ENCODE data around the gene DRAXIN. TPM values are rescaled to one million over a fixed set of nuclear protein-coding genes. Genes with fewer than 3 reads are reported as not detected.

Gene DRAXIN
- total RNA-seq, 2 donors from 2014 or later: 0.06 TPM; not detected in 1

DNA sequence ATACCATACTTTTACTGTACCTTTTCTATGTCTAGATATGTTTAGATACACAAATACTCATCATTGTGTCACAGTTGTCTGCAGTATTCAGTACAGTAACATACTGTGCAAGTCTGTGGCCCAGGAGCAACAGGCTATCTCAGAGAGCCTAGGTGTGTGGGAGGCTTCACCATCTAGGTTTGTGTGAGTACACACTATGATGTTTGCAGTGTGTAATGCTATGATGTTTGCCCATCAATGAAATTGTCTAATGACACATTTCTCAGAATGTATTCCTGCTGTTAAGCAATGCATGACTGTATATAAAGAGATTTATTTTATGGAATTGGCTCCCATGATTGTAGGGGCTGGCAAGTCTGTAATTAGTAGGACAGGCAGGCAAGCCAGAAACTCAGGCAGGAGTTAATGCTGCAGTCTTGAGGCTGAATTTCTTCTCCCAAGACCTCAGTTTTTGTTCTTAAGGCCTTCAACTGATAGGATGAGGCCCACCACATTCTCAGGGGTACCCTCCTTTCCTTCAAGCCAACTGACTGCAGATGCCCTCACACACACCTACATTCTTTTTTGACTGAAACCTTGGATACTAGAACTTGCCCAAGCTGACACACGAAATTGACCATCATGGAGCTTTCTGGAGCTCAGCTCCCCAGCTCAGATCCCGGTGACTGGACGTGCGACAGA is 36.8 kb downstream of the DRAXIN start:
- DNase-seq (no peak), ATAC-seq (no peak)
- intact Hi-C loops (cut with DNase I): no loop called here

DNA sequence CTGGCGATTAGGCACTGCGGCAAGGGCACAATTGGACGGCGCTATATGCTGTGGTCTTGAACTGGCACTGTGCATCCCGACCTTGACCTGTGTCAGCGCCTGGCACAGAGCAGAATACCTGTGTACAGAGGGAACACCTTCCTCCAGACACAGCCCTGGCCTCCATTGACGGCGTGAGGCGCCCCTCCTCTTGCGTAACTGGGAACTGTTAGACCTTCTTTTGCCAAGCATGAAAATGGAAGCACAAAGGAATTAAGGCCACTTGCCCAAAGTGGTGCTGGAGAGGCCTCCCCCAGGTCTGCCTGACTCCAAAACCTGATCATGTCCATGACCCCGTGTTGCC is 37.6 kb downstream of the DRAXIN start:
- intact Hi-C loops (cut with DNase I): no loop called here
- ATAC-seq (no peak), DNase-seq (no peak)

DNA sequence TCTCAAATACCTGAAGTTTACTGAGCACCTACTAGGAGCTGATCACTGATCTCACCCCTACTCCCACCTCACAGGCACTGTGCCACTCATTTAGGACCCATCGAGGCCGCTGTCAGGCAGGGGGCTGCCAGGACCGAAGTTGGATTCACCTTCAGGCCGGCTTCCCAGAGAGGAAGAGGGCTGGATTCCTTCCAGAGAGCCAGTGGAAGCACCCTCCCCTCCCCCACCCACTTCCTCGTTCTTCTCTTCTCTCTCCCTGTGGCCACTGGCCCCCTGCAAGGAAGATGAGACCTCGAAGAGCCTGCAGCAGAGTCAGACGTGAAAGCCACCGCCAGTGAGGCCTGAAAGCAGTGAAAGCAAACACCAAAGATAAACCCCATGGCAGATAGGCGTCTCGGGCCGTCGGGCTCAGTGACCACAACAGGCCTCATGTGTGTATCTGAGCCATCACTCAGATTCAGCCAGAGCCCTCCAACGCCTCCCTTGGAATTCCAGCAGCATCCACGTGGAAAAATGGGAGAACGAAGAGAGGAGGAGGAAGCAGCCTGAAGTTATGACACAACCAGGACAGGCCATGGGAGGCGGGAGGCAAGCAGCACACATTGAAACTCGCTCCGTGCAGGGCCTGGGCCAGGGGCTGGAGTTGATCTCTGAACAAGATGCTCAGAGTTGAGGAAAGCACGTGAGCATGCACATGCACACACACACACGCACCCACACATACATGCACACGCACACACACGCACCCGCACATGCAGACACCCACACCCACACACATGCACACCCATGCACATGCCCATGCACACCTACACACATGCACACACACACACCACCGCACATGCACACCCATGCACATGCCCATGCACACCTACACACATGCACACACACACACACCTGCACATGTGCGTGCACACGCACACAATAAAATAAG is 38.3 kb downstream of the DRAXIN start:
- intact Hi-C loops (cut with DNase I): no loop called here
- DNase-seq (no peak), ATAC-seq (peak in 1 of 2 donors; percentile 18)

DNA sequence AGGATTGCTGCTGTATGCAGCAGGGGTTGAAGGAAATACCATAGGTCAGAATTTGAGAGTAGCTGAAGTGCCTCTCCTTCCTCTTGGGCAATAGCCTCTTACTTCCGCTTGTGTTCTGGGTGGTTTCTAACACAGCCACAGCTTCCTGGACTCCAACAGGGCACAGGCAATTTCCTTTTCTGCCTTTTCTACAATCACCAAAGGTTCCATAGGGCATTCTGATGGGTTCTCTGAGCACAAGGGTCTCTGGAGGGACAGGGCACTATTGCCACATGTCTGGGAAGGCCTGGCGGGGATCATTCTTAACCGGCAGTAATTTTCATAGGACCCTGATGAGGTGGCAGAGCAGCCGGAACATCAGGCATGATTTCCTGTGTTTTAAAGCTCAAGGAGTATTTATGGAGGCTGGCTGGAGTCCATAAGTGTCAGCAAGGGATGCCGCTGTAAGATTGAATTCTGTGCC is 39.0 kb downstream of the DRAXIN start:
- intact Hi-C loops (cut with DNase I): no loop called here

DNA sequence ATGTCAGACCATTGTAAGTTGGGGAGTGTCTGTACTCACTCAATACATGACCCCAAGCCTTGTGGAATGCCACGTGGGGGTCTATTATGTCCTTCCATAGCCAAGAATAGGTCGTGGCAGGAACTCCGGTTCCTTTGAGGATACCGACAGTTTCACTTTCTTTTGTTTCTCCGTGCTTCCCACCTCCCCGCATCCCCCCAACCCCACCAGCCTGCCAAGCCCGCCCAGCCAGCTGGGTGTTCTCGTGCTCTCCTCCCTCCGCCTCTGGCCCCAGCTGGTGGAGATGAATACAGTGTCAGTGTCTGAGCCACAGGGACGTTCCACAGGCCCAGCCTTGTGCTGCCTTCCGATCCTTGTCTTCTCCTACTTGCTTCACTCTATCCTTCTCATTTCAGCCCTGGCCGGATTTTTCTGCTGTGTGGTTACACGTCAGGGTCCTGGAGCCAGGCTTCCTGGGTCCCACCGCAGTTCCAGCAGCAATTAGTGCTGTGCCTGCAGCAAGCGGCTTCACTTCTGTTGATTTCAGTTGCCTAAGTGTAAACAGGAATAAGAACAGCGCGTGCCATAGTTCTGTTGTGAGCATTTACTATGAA is 40.3 kb downstream of the DRAXIN start:
- ATAC-seq: peak; percentile 42 to 52
- DNase-seq: peak; percentile 78

More for the DNA sequence above, 39.0 kb downstream of the DRAXIN start:
- DNase-seq (no peak), ATAC-seq (peak; percentile 50 to 59)

DNA sequence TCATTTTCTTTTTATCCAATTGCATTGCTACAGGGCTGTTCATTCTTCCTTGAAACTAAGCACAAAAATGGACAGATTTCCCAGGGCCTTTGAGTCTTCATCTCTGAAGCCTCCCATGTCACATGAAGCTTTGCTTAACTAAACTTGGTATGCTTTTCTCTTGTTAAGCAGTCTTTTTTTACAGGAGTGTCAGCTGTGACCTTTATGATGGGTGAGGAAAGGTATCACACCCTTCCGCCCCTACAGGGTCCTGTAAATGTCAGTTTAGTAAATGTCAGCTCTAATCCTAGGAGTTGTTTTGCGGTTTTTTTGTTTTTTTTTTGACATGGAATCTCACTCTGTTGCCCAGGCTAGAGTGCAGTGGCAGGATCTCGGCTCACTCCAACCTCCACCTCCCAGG is 41.8 kb downstream of the DRAXIN start:
- DNase-seq (no peak), ATAC-seq (no peak)
- intact Hi-C loops (cut with DNase I): no loop called here

More for the DNA sequence above, 40.3 kb downstream of the DRAXIN start:
- intact Hi-C loops (cut with DNase I): no loop called here

DNA sequence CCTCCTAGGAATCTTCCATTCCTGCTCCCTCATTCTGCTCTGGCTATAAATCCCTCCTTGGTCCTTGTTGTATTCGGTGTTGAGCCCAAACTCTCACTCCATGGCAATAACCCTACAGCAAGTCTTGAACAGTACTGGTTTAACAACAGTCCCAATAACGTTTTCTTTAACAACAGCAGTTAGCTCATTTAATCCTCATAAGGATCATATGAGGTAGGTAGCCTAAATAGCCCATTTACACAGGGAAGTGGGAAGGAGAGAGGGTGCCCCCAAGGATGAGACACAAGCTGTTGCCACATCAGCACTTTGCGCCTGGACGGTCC is 44.0 kb downstream of the DRAXIN start:
- intact Hi-C loops (cut with DNase I): loop anchor here in 1 of 2 donors (5.0 kb wide), 1 partner anchor 47 kb away; no protein-coding TSS in a partner anchor
- no peak for DNase-seq
- ATAC-seq: no peak

DNA sequence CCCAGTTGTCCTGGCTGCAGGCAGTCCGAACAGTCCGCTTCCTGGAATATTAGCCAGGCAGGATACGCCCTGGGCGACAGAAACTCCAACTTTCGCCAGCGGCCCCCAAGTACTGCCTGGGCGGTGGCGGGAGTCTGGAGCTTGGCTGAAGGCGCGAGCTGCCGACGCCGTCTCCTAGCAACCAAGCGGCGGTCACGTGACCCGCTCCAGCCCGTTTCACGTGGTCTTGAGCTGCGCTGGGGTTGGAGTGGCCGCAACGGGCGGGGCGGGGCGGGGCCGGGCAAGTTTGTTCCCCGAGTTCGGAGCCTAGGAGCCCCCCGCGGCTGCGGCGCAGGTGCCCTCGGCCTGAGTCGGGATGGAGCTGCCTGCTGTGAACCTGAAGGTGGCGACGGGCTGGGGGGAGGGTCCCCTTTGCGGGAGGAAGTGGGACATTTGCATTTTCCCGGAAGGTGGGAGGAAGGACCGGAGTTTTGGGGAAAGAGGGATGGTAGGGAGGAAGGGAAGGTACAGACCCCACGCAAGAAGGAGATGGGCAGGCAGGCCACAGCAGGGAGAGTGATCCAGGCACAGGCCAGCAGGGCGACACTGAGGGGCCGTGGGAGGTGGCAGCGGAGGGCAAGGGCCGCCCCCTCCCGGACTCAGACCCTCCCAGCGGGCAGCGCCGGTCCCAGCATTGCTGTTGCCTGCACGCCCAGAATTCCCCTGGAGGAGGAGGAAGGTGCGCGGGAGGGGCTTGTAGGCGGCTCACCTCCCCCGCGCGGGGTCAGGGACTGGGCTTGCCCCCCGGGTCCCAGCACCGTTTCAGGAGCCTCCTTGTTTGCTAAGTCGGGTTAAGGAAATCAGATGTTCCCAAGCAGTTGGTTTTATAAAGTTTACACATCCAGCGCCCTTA is 44.6 kb downstream of the DRAXIN start, which contains the start of gene AGTRAP:
AGTRAP (plus strand) TSS at position 283 of the 892 bp plus-strand sequence; CDS start at position 356, 73 bp downstream.
- intact Hi-C loops (cut with DNase I): loop anchor here in 1 of 2 donors (5.0 kb wide), 1 partner anchor 46 kb away; no protein-coding TSS in a partner anchor
- DNase-seq (peak; percentile 99), ATAC-seq (peak; percentile 92 to 93)

DNA sequence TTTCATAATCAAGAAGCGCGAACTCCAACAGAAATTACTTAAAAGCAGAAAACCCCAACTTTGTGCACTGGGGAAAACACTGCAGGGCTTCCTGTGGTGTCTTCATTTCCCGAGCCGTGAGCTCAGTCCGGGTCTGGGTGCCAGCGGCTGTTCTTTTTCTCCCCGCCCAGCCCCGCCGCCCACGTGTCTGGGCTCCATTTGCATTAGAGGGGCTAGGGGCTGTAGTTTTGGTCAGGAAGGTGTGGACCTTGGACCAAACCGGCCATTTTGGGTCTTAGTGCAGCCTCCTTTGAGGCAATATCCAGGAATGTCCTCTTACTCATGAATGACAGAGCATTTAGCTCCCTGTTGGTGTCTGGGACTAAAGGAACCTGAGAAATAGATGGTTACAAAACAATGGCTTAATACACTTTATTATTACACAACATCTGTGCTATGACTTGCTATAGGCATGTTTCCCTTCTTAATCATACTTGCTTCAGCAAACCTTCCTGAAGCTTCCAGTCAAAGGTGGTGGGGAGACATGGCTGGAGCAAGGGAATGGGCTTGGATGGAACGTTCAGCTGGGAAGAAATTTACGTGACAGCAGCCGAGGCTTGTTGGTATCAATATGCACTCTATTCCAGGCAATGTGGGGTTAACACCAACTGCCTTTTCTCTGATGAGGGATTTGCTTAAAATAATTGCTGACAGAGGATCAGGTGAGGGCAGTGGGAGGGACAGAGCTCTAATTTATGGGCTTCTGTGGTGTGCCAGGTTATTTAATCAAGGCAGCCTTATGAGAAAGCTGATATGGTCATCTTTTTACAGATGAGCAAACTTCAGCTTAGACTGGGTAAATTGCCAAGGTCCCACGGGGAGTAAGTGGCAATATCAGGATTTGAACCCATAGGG is 45.5 kb downstream of the DRAXIN start:
- ATAC-seq: peak; percentile 64 to 67
- peak; percentile 79 for DNase-seq
- intact Hi-C loops (cut with DNase I): loop anchor here in 1 of 2 donors (5.0 kb wide), 1 partner anchor 45 kb away; no protein-coding TSS in a partner anchor

DNA sequence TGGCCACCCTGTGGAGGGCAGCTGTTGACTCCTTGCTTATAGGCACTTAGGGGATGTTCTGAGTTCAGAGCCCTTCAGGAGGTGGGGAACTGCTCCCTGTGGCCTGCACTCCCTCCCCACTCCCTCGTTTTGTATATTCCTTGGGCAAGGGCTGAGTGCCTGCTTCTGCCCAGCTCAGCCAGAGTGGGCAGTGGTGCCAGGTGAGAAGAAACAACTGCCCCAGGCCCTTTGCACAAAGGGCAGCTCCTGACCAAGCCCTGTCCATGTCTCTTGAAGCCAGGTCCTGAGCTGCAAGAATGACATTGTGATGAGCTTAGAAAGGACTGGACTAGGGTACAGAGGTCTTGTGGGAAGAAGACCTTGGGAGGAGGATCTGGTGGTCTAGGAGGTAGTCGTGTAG is 46.6 kb downstream of the DRAXIN start:
- ATAC-seq: no peak
- intact Hi-C loops (cut with DNase I): loop anchor here in 1 of 2 donors (5.0 kb wide), 1 partner anchor 44 kb away; no protein-coding TSS in a partner anchor
- no peak for DNase-seq

DNA sequence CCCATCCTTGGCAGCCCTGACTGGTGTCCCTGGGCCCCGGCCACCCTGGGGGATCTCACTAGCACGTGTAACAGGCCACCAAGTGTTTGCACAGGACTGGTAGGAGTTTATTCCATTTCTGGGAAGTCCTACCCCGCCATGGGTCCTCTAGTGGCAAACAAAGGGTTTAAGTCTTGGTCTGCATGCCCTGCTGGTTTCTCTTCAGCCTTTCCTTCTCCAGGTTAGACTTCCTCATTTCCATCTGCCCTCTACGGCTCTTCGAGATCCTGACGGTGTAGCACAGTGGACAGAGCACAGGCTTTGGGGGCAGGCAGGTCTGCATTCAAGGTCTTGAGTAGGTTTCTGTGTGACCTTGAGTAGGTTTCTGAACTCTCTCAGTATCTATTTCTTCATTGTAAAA is 47.3 kb downstream of the DRAXIN start:
- intact Hi-C loops (cut with DNase I): loop anchor here in 1 of 2 donors (5.0 kb wide), 1 partner anchor 44 kb away; no protein-coding TSS in a partner anchor
- DNase-seq (no peak), ATAC-seq (no peak)

DNA sequence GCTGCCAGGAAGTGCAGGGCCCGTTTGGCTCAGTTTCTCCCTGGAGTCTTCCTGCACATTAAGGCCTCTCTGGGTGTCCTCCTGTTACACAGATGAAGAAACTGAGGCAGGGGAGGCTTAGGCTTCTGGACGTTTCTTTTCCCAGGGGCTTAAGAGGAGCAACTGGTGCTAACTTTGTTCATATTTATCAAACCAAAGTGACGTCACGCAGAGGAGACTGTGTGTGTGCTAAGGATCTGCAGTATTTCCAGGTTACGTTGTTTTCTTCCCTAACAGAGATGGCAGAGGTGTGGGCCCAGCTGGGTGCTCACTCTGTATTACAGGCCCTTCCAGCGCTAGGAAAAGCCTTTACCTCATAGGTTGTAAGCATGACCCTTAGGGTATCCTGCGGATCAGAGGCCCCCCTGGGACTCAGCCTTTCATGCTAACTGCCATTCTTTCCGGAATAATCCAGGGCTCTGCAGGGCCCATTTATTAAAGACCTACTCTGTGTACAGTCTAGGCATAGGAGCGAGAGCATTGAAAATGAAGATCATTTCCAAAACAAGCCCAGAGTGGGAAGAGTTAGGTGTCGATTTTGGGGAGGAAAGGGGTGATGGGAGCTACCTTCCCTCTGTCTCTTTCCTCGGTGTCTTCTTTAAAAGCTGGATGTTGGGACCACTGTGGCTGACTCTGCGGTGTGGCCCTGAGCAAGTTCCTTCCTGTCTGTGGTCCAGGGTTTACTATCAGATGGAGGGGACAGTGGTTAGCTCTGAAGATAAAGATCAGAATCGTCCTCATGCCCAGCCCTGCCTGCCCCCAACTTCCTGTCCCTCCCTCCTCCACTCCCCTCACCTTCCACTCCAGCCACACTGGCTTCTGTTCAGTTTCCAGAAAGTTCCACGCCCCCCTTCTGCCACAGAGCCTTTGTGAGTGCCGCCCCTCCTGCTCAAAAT is 49.0 kb downstream of the DRAXIN start:
- ATAC-seq (no peak), DNase-seq (no peak)
- intact Hi-C loops (cut with DNase I): no loop called here

DNA sequence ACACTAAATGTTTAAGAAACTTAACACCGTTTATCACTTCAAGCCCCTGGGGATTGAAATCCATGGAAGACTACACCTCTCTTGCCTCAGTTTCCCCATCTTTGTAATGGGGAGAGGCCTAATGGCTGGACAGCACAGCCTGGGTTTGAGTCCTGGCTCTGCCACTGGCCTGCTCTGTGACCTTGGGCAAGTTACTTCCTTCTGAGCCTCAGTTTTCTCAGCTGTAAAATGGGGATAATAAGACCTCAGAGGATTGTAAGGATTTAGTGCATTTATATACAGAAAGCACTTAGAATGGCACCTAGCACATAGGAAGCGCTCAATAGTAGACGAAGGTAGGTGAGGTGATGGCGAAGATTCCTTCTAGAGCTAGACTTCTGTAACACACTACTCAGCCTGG is 50.0 kb downstream of the DRAXIN start:
- DNase-seq: no peak
- ATAC-seq: no peak
- intact Hi-C loops (cut with DNase I): no loop called here

DNA sequence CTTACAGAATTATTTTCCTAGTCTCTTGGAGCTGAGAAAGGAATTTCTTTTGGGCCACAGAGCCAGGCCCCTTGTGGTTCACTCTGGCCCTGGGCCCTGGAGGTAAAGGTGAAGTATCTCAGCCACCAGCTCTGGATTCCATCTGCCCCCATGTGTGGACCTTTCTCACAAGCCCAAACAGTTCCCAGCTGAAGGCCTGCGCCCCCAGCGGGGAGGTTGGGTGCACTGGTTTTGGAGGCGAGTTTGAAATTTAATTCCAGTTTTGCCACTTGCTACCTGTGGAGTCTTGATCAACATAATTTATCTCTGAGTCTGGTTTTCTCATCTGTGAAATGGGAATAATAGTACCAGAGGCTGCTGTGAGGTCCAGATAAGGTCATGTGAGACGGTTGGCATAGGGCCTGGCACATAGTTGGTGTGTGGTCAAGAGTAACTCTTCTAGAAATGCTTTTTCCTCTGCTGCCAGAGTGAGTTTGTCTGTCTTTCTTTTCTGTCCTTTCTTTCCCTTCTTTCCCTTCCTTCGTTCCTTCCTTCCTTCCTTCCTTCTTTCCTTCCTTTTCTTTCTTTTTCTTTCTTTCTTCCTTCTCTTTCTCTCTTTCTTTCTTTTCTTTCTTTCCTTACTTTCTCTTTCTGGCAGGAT is 50.5 kb downstream of the DRAXIN start:
- DNase-seq: no peak
- no peak for ATAC-seq
- intact Hi-C loops (cut with DNase I): no loop called here

DNA sequence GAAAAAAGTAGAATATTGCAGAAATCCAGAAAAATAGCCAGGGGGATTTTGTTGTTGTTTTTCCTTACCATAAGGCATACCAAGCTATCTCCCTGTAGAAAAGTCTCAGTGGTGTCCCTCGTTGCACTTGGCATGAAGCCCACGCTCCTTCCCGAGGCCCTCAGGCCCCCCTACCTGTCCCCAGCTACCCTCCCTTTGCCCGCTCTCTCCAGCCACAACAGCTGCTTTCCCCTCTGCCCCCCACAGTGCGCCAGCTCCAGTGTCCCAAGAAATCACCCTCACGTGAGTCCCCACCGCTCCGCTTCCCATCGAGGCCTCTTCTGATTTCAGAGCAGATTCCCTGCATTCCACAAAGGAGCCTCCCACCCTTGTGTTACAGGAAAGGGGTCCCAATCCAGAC is 52.8 kb downstream of the DRAXIN start:
- no peak for DNase-seq
- no peak for ATAC-seq
- intact Hi-C loops (cut with DNase I): no loop called here

DNA sequence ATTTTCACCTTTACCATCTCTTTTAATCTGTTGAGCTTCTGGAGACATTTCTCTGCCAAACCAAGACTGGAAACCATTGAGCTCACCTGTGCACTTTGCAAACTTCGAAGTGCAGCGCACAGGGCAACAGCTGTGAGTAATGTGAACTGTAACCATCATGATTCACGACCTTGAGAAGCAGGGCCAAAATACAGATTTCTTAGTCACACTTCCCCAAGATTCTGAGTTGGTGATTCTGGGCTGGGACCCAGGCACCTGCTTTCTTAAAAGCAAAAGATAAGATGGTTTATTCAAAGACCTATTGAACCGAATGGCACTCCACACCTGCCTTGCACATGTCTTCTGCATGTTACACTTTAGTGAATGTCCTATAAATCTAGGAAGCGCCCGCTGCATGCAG is 54.6 kb downstream of the DRAXIN start:
- intact Hi-C loops (cut with DNase I): no loop called here
- DNase-seq (no peak), ATAC-seq (no peak)

Measured in left cardiac atrium (tissue), 4 donors.